CD4-positive, alpha-beta T cell treated with Interleukin-6 at 100 ng/mL for 8 hours (primary cell): ENCODE data around the gene AKAP13.
"Not testable (repeated sequence)": the region's sequence is repeated elsewhere in the genome, so short reads cannot be mapped to it uniquely, and the experiment has no call there.

Experiments
- DNase-seq: peaks from one replicate; pipeline ENCODE4 v3.0.0-alpha.2; 2020; ENCODE audit warnings: mixed read lengths, low spot score

Gene AKAP13

GRCh38 chr15:85348048-85348766 is 32.2 kb upstream of the AKAP13 start:
- DNase-seq, result not testable (repeated sequence)

- DNase-seq, result not testable (repeated sequence)
These were observed 31.3 kb upstream of the AKAP13 start for GRCh38 chr15:85349062-85349461.

GRCh38 chr15:85350395-85350794 is 30.0 kb upstream of the AKAP13 start:
- DNase-seq, result no peak

- DNase-seq, result not testable (repeated sequence)
These were observed 28.9 kb upstream of the AKAP13 start for GRCh38 chr15:85351501-85351900.

GRCh38 chr15:85351965-85352364 is 28.4 kb upstream of the AKAP13 start:
- DNase-seq, result no peak

- no peak for DNase-seq
These were observed 26.9 kb upstream of the AKAP13 start for GRCh38 chr15:85353516-85353915.

GRCh38 chr15:85354461-85354860 is 25.9 kb upstream of the AKAP13 start:
- DNase-seq, result no peak

- DNase-seq, result no peak
These were observed 25.5 kb upstream of the AKAP13 start for GRCh38 chr15:85354948-85355347.

GRCh38 chr15:85356276-85356675 is 24.1 kb upstream of the AKAP13 start:
- no peak for DNase-seq

GRCh38 chr15:85361323-85361722 is 19.1 kb upstream of the AKAP13 start:
- no peak for DNase-seq

- DNase-seq, result no peak
These were observed 17.8 kb upstream of the AKAP13 start for GRCh38 chr15:85362436-85363081.

- no peak for DNase-seq
These were observed 14.4 kb upstream of the AKAP13 start for GRCh38 chr15:85365980-85366379.

GRCh38 chr15:85367741-85368140 is 12.7 kb upstream of the AKAP13 start:
- peak; percentile 9 for DNase-seq

GRCh38 chr15:85374831-85375230 is 5.6 kb upstream of the AKAP13 start:
- no peak for DNase-seq

- DNase-seq, result no peak
These were observed 3.1 kb upstream of the AKAP13 start for GRCh38 chr15:85377269-85377668.

GRCh38 chr15:85377986-85378385 is 2.4 kb upstream of the AKAP13 start:
- no peak for DNase-seq

GRCh38 chr15:85379403-85380131 is 836 bp upstream of the AKAP13 start:
- peak; percentile 56 for DNase-seq

GRCh38 chr15:85380812-85381642 is 624 bp downstream of the AKAP13 start:
- DNase-seq, result peak; percentile 37

GRCh38 chr15:85381850-85382751 is 1.7 kb downstream of the AKAP13 start:
- DNase-seq, result no peak

GRCh38 chr15:85382942-85383341 is 2.5 kb downstream of the AKAP13 start:
- DNase-seq, result no peak
